OCI-LY1 (cell line): Measurements from ENCODE around the gene CSNK1G2.

Source experiments
- H2AFZ ChIP-seq: fragments of 200-600 bp; sonication (generic), shearing (Covaris generic); 2 replicates; pipeline ENCODE4 v1.6.0; 2014; ENCODE audit warnings: antibody characterized with exemption, mild to moderate bottlenecking, low read length
- H3F3A ChIP-seq: fragments of 200-600 bp; sonication (generic), shearing (Covaris generic); 2 replicates; pipeline ENCODE4 v1.6.0; 2014; ENCODE audit warnings: mild to moderate bottlenecking, antibody characterized with exemption, low read length, moderate library complexity; ENCODE audit not compliant: insufficient read depth
- H3K27ac ChIP-seq: fragments of 200-600 bp; sonication (generic); 2 replicates; pipeline ENCODE4 v1.5.1; 2014; ENCODE audit warnings: low read length, mixed run types, mild to moderate bottlenecking, low read depth; ENCODE audit not compliant: poor library complexity, severe bottlenecking
- H3K27me3 ChIP-seq: fragments of 200-600 bp; sonication (generic); 2 replicates; pipeline ENCODE4 v1.6.0; 2014; ENCODE audit warnings: antibody characterized with exemption, mild to moderate bottlenecking, low read length, moderate library complexity; ENCODE audit not compliant: insufficient read depth
- H3K36me3 ChIP-seq: fragments of 200-600 bp; sonication (generic); 2 replicates; pipeline ENCODE4 v1.6.1; 2014; ENCODE audit warnings: mild to moderate bottlenecking, antibody characterized with exemption, low read length, moderate library complexity, mixed read lengths; ENCODE audit not compliant: insufficient read depth
- H3K4me1 ChIP-seq: fragments of 200-600 bp; sonication (generic); 2 replicates; pipeline ENCODE4 v1.5.1; 2014; ENCODE audit warnings: mild to moderate bottlenecking, low read length, moderate library complexity; ENCODE audit not compliant: insufficient read depth, severe bottlenecking
- H3K4me2 ChIP-seq: fragments of 200-600 bp; sonication (generic), shearing (Covaris generic); 2 replicates; pipeline ENCODE4 v1.6.1; 2014; ENCODE audit warnings: low read length
- H3K4me3 ChIP-seq: fragments of 200-600 bp; sonication (generic); 2 replicates; pipeline ENCODE4 v1.5.1; 2014; ENCODE audit warnings: low read length, low read depth, mild to moderate bottlenecking, mixed read lengths; ENCODE audit not compliant: poor library complexity, severe bottlenecking
- H3K79me2 ChIP-seq: fragments of 200-600 bp; shearing (Covaris generic); 2 replicates; pipeline ENCODE4 v1.6.1; 2016; ENCODE audit warnings: mixed run types, low read length, mixed read lengths; ENCODE audit not compliant: insufficient read depth
- H3K9ac ChIP-seq: fragments of 200-600 bp; sonication (generic), shearing (Covaris generic); 2 replicates; pipeline ENCODE4 v1.6.1; 2014; ENCODE audit warnings: mild to moderate bottlenecking, low read length, mixed read lengths
- H3K9me2 ChIP-seq: fragments of 200-600 bp; sonication (generic), shearing (Covaris generic); 2 replicates; pipeline ENCODE4 v1.6.1; 2014; ENCODE audit warnings: low read depth, mild to moderate bottlenecking, low read length, mixed read lengths
- H3K9me3 ChIP-seq: fragments of 200-600 bp; shearing (Covaris generic); 2 replicates; pipeline ENCODE4 v1.6.1; 2014; ENCODE audit warnings: low read length, mixed read lengths
- H4K20me1 ChIP-seq: fragments of 200-600 bp; sonication (generic), shearing (Covaris generic); 2 replicates; pipeline ENCODE4 v1.6.0; 2016; ENCODE audit warnings: mild to moderate bottlenecking, low read length; ENCODE audit not compliant: insufficient read depth
- EZH2 ChIP-seq: fragments of 200-600 bp; sonication (generic), shearing (Covaris generic); IDR thresholded peaks from 2 replicates; pipeline ENCODE4 v1.8.0; 2017; ENCODE audit warnings: borderline replicate concordance, mixed run types, mild to moderate bottlenecking, antibody characterized with exemption, low read length, moderate library complexity, mixed read lengths
- TF ChIP-seq, protein P1 (sequence below): fragments of 200-600 bp; sonication (generic), shearing (Covaris generic); IDR thresholded peaks from 2 replicates; pipeline ENCODE4 v1.5.1; 2017; ENCODE audit warnings: mild to moderate bottlenecking, antibody characterized with exemption, low read length, moderate library complexity, mixed read lengths

Gene CSNK1G2

DNA sequence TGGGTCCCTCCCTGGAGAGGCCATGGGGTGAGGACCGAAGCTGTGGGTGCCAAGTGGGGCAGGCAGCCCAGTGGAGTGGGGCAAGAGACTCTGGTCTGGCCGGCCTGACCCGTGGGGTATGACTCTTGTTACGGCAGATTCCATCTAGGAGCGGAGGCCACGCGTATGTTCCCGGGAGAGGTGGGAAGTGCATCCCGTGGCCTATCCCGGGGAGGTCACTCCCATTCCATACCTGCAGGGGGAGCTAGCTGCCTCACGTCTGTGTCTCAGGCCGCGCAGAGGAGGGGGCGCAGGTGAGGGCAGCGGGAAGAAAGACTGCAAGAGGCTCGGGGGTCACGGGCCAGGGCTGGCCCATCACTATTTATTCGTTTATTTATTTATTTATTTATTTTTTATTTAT, 4.9 kb downstream of the CSNK1G2 start:
- Histone ChIP-seq H3F3A (peaks cover 4% of the 10 kb centered on the region; the same call in 1 of the 2 replicates), H3K9me2 (no peaks in the 10 kb centered on the region), H3K27ac (no peak overlapping the region), H2AFZ (no peak overlapping the region), H3K4me3 (no peak overlapping the region), H3K79me2 (peaks cover 50% of the 10 kb centered on the region), H3K36me3 (peaks cover 17% of the 10 kb centered on the region; the same call in 1 of the 2 replicates), H3K9ac (no peak overlapping the region), H3K4me2 (no peak overlapping the region), H3K9me3 (no peaks in the 10 kb centered on the region), H3K4me1 (peaks cover 25% of the 10 kb centered on the region), H4K20me1 (no peaks in the 10 kb centered on the region), H3K27me3 (no peaks in the 10 kb centered on the region)
- TF ChIP-seq, protein P1, sequence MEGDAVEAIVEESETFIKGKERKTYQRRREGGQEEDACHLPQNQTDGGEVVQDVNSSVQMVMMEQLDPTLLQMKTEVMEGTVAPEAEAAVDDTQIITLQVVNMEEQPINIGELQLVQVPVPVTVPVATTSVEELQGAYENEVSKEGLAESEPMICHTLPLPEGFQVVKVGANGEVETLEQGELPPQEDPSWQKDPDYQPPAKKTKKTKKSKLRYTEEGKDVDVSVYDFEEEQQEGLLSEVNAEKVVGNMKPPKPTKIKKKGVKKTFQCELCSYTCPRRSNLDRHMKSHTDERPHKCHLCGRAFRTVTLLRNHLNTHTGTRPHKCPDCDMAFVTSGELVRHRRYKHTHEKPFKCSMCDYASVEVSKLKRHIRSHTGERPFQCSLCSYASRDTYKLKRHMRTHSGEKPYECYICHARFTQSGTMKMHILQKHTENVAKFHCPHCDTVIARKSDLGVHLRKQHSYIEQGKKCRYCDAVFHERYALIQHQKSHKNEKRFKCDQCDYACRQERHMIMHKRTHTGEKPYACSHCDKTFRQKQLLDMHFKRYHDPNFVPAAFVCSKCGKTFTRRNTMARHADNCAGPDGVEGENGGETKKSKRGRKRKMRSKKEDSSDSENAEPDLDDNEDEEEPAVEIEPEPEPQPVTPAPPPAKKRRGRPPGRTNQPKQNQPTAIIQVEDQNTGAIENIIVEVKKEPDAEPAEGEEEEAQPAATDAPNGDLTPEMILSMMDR, result peak; percentile 67
- TF ChIP-seq EZH2, result no peak

DNA sequence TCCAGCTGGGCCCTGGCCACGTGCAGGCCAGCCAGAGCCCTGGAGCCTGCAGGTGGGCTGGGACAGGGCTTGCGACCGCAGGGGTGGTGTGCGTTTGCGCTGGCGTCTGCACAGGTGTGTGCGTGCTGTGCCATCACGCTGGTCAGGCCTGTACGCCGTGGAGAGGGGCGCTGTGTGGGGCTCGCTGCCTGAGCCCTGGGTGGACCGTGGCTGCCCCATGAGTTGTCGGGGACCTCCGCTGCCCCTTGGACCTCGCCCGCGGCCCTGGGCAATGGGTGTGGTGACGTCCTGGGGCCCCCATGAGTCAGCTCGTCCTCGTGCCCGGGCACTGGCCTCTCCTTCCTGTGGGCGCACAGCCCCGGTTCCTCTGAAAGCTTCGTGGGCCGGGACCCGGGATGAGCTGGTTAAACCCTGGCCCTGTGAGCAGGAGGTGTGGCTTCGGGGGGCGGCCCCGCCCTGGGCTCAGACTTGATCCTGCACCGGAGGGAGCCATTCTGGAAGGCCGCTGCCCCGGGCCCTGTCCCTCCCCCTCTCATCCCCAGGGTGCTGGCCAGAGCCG, 6.8 kb downstream of the CSNK1G2 start:
- TF ChIP-seq EZH2, result no peak
- H3K4me2 ChIP-seq, result no peak overlapping the region
- peaks cover 4% of the 10 kb centered on the region; the same call in 1 of the 2 replicates for H3F3A ChIP-seq
- no peak overlapping the region for H3K4me3 ChIP-seq
- H3K36me3 ChIP-seq, result peaks cover 27% of the 10 kb centered on the region; the same call in 1 of the 2 replicates
- H4K20me1 ChIP-seq, result no peaks in the 10 kb centered on the region
- no peaks in the 10 kb centered on the region for H3K9me2 ChIP-seq
- peaks cover 24% of the 10 kb centered on the region for H3K4me1 ChIP-seq
- no peak overlapping the region for H2AFZ ChIP-seq
- H3K27ac ChIP-seq, result no peak overlapping the region
- H3K9ac ChIP-seq, result no peak overlapping the region
- no peaks in the 10 kb centered on the region for H3K9me3 ChIP-seq
- H3K27me3 ChIP-seq, result no peaks in the 10 kb centered on the region
- peaks cover 50% of the 10 kb centered on the region for H3K79me2 ChIP-seq

DNA sequence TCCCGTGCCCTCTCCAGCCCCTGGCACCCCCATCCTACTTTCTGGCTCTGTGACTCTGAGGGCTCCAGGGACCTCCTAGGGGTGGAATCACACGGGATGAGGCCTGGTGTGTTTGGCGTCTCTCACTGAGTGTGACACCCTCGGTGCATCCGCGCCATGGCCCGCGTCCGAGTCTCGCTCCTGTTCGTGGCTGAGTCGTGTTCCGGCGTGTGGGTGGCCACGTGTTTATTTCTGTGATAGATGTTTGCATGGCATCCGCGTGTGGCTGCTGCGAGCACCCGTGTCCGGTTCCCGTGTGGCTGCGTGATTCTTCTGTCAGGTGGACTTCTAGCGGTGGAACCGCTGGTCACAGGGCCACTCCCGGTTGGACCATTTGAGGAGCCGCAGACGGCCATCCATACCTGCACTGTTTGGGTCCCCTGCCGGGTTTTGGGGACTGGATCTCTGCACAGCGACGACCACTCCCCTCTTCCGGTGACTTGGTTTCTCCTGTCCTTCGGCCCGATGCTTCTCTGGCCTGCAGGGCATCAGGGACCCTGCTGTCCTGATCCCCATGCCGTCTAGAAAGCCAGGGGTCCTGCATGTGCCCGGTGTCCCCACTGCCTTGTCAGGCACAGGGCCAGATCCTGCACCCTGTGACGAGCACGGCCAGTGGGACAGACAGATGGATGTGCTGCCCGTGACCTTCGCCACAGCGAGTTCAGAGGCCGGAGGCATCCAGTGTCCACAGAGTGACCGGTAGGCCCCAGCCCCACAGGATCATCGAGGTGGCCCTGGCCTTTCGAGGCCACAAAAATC, 8.5 kb downstream of the CSNK1G2 start:
- Histone ChIP-seq H3K4me2 (no peak overlapping the region), H3K27me3 (no peaks in the 10 kb centered on the region), H3K27ac (no peak overlapping the region), H3K4me1 (peaks cover 7% of the 10 kb centered on the region), H3F3A (no peaks in the 10 kb centered on the region), H3K79me2 (peaks cover 36% of the 10 kb centered on the region), H2AFZ (no peak overlapping the region), H3K36me3 (peaks cover 35% of the 10 kb centered on the region; the same call in 1 of the 2 replicates), H3K9me2 (no peaks in the 10 kb centered on the region), H3K9ac (no peak overlapping the region), H3K4me3 (no peak overlapping the region), H4K20me1 (no peaks in the 10 kb centered on the region), H3K9me3 (no peaks in the 10 kb centered on the region)
- no peak for TF ChIP-seq EZH2
- TF ChIP-seq, protein P1, result no peak
